Motor neuron (in vitro differentiated cells): Measurements from ENCODE around the gene PRSS16. TPM values are rescaled to one million over a fixed set of nuclear protein-coding genes. Genes with fewer than 3 reads are reported as not detected.

Source experiments
- ATAC-seq, 8 experiments: fragments of 200-7000 bp; cut with Tn5 transposase; replicated peaks in 6 of 8; 2 replicates each; pipeline ENCODE4 v1.8.0; 2021; ENCODE audit warnings: mild to moderate bottlenecking in 8 of 8, moderate library complexity in 8 of 8
- H3K27ac ChIP-seq, 2 donors: fragments of 250-450 bp; sonication (Bioruptor Pico); 2 replicates each; pipeline ENCODE4 v1.9.0; 2021; ENCODE audit warnings: antibody characterized with exemption in 2 of 2, mild to moderate bottlenecking in 2 of 2, moderate library complexity in 1 of 2
- H3K4me1 ChIP-seq, 2 donors: fragments of 250-450 bp; sonication (Bioruptor Pico); replicated peaks in 1 of 2; 2 replicates each; pipeline ENCODE4 v1.6.1; 2021; ENCODE audit warnings: antibody characterized with exemption in 2 of 2, mild to moderate bottlenecking in 2 of 2, moderate library complexity in 1 of 2
- H3K4me3 ChIP-seq, 5 donors: fragments of 250-450 bp; sonication (Bioruptor Pico); 2 replicates each; pipeline ENCODE4 v1.9.0; 2021; ENCODE audit warnings: antibody characterized with exemption in 5 of 5, mild to moderate bottlenecking in 5 of 5, moderate library complexity in 4 of 5
- WGBS, 10 experiments: fragments of 450-650 bp; shearing (Covaris generic); methylation state at CpG; one replicate each; pipeline ENCODE4 v1.0.0; 2022; 5-methylcytosine and 5-hydroxymethylcytosine counted together
- in situ Hi-C, 9 experiments: fragments of 400-800 bp; cut with MboI; loops; one replicate each; pipeline ENCODE4 v1.15.0; 2021; ENCODE audit warnings: low sequenced_read_pairs in 9 of 9, low pct_unique_long_range_greater_than_20kb in 2 of 9; ENCODE audit not compliant: unreplicated experiment in 9 of 9
- total RNA-seq, 8 experiments: library from RNA; unstranded; fragments of 300-600 nt; gene quantifications; 2 replicates each; pipeline versions ENCODE4 v1.2.3 to v1.2.4, GENCODE V29; 2022

PRSS16 gene
- total RNA-seq, 8 experiments from 2014 or later, result 0.21 to 2.1 (median 0.79) TPM

GRCh38 chr6:27280064-27280539 is 32.6 kb downstream of the PRSS16 start:
- H3K4me1 ChIP-seq, result no peaks in the 10 kb centered on the region
- in situ Hi-C loops, result no loop called here
- H3K27ac ChIP-seq, result no peak overlapping the region
- peak in 7 of 8 experiments; percentile 31 to 89 (median 80) for ATAC-seq
- WGBS, 10 experiments, result 0 to 3% (median 1%) methylated on average over 4 to 17 of the region's 17 CpGs
- H3K4me3 ChIP-seq, result peak overlapping the region; percentile 10 to 43 (median 14)

DNA sequence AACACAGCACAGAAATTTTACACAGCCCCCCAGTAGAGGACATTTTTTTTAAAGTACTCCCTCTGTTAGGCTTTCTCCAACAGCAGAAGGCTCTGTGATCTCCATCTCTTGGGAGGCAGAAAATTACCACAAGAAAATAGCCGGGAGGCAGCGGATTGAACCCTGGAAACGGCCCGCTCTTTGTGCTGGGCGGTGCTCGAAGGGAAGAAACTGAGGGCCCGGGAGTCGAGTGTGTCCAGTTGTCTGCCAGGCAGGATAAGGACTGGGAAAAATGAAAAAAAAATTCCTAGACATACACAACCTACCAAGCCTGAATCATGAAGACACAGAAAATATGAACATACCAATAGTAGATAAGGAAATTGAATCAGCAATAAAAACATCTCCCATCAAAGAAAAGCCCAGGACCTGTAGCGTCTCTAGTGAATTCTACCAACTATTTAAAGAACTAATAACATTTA is 33.1 kb downstream of the PRSS16 start:
- in situ Hi-C loops, result no loop called here
- WGBS, 10 experiments, result 0 to 11% (median 0%) methylated on average over 2 to 9 of the region's 9 CpGs; no CpG with 5 or more reads in 1 of the 10 experiments
- ATAC-seq, result peak in 5 of 8 experiments; percentile 24 to 59 (median 34)
- Histone ChIP-seq H3K27ac (no peak overlapping the region), H3K4me3 (peak overlapping the region in 3 of 5 donors; percentile 10 to 43 (median 29)), H3K4me1 (no peaks in the 10 kb centered on the region)

DNA sequence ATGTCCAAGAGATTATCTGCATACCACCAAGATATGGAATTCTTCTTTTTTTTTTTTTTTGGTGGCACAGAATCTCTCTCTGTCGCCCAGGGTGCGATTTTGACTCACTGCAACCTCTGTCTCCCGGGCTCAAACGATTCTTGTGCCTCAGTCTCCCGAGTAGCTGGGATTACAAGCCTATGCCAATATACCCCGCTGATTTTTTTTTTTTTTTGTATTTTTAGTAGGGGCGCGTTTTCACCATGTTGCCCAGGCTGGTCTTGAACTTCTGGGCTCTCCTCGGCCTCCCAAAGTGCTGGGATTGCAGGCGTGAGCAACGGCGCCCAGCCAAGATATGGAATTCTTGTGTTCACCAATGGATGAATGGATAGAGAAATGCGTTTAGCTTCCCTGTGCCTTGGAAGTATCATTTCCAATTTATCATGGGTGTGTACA is 33.6 kb downstream of the PRSS16 start:
- ATAC-seq, result peak in 1 of 8 experiments; percentile 15

GRCh38 chr6:27281569-27281968 is 34.1 kb downstream of the PRSS16 start:
- Histone ChIP-seq H3K27ac (no peak overlapping the region), H3K4me3 (no peak overlapping the region)
- WGBS, 10 experiments, result 10 to 100% (median 33%) methylated on average over 1 of the region's 1 CpG; no CpG with 5 or more reads in 1 of the 10 experiments

More for the DNA sequence above, 33.6 kb downstream of the PRSS16 start:
- Histone ChIP-seq H3K4me3 (peak overlapping the region in 2 of 5 donors; percentile 10 to 43), H3K4me1 (no peaks in the 10 kb centered on the region), H3K27ac (no peak overlapping the region)
- in situ Hi-C loops, result no loop called here
- WGBS, 10 experiments, result 0 to 8% (median 2%) methylated on average over 1 to 12 of the region's 13 CpGs

GRCh38 chr6:27283279-27283678 is 35.8 kb downstream of the PRSS16 start:
- H3K4me3 ChIP-seq, result no peak overlapping the region
- ATAC-seq, result no peak
- no peak overlapping the region for H3K27ac ChIP-seq
- in situ Hi-C loops, result no loop called here
- 1 to 46% (median 18%) methylated on average over 5 to 15 of the region's 16 CpGs for WGBS, 10 experiments
- H3K4me1 ChIP-seq, result no peaks in the 10 kb centered on the region

More at GRCh38 chr6:27281569-27281968, 34.1 kb downstream of the PRSS16 start:
- H3K4me1 ChIP-seq, result no peaks in the 10 kb centered on the region
- no peak for ATAC-seq
- in situ Hi-C loops, result no loop called here

DNA sequence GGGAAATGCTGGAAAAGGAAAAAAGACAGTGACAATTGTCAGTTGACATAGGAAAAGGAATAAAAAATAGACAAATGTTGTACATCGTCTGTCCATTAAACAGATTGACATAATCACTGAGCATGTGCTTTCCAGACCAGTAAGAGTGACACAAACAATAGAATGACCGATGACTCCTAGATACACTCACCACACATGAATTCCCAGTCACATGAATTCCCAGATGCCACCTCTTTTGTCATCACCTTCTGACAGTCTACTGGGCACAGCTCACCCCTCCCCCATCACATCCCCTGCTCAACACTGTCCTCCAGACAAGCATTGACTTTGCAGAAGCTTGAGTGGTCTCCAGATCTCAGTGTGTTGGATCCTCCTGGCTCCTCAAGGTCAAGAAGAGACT is 38.6 kb downstream of the PRSS16 start:
- Histone ChIP-seq H3K4me3 (no peak overlapping the region), H3K4me1 (no peaks in the 10 kb centered on the region), H3K27ac (no peak overlapping the region)
- in situ Hi-C loops, result no loop called here
- no peak for ATAC-seq
- WGBS, 10 experiments, result 25 to 100% (median 58%) methylated on average over 1 to 2 of the region's 2 CpGs; no CpG with 5 or more reads in 1 of the 10 experiments

DNA sequence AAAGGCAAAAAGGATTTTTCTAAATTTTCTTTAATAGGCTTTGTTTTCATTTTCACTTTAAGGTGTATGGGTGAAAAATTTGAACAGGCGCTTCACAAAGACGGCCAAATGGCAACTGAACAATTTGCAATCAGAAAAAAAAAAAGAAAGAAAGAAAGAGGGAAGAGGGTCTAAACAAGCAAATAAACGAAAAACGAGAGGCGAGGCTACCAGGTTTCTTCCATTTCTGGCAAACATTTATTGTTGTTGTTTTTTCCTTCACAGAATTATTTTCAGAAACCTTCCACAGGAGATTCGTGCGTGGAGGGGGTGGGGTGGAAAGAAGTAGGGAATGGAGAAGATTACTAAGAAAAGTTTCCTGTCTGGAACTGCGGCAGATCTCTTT is 40.2 kb downstream of the PRSS16 start:
- in situ Hi-C loops, result no loop called here
- WGBS, 10 experiments, result 0 to 15% (median 7%) methylated on average over 4 to 8 of the region's 8 CpGs

DNA sequence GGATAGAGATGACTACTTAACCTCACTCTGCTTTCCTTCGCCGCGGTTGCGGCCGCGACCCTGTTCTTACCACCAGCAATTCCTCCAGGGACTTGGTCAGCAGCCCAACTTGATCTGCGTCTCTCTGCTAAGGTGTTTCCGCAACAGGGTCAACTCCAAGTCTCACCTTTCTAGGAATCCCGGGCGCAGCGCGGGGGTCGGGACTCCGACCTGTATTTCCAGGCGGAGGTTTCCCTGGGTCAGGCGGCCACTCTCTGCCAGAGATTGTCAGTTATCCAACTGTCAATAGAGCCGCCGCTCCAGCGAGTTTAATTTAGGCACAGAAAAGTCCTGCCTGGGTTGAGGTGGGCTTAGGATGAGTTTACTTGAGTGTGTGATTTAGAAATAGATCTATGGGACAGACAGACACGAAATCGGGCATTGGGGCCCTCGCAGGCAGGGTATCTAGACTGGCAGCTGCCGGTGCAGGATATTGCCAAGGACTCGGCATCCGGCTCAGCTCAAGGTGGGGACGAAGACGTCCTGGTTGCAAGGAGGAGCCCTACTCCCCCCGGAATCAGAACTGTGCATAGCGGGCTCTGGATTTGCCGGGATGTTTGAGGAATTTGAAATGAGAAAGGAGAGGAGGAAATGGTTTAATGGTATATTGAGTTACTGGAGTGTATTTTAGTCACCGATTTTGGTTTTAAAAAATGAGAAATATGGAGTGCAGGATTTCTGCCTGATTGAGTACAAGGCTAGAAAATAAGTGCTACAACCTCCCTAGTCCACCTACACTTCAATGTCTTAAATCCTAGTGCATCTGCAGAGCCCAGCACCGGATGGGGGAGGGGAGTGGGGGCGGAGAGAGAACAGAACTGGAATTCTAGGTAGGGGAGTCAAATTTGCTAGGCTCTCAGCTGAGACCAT is 40.9 kb downstream of the PRSS16 start:
- Histone ChIP-seq H3K4me3 (peak overlapping the region in 1 of 5 donors; percentile 1), H3K4me1 (no peaks in the 10 kb centered on the region), H3K27ac (no peak overlapping the region)
- in situ Hi-C loops, result no loop called here
- 0 to 20% (median 0%) methylated on average over 2 to 18 of the region's 33 CpGs; no CpG with 5 or more reads in 1 of the 10 experiments for WGBS, 10 experiments
- peak in 1 of 8 experiments; percentile 60 for ATAC-seq

More for the DNA sequence above, 40.2 kb downstream of the PRSS16 start:
- H3K4me1 ChIP-seq, result no peaks in the 10 kb centered on the region
- no peak overlapping the region for H3K27ac ChIP-seq
- H3K4me3 ChIP-seq, result peak overlapping the region in 1 of 5 donors; percentile 1
- ATAC-seq, result no peak

- Histone ChIP-seq H3K4me3 (peak overlapping the region in 1 of 5 donors; percentile 13), H3K27ac (no peak overlapping the region), H3K4me1 (no peaks in the 10 kb centered on the region)
- 1 to 13% (median 4%) methylated on average over 10 to 25 of the region's 25 CpGs for WGBS, 10 experiments
- in situ Hi-C loops, result no loop called here
- ATAC-seq, result peak in 4 of 8 experiments; percentile 42 to 66 (median 60)
These were observed 42.8 kb downstream of the PRSS16 start for GRCh38 chr6:27290065-27290849.

- Histone ChIP-seq H3K4me1 (no peaks in the 10 kb centered on the region), H3K4me3 (peak overlapping the region in 1 of 5 donors; percentile 13), H3K27ac (no peak overlapping the region)
- WGBS, 10 experiments, result 0 to 29% (median 2%) methylated on average over 1 to 10 of the region's 10 CpGs; no CpG with 5 or more reads in 2 of the 10 experiments
- ATAC-seq, result no peak
- in situ Hi-C loops, result no loop called here
These were observed 43.3 kb downstream of the PRSS16 start for GRCh38 chr6:27290850-27291208.

- peak overlapping the region in 1 of 5 donors; percentile 16 for H3K4me3 ChIP-seq
- in situ Hi-C loops, result no loop called here
These were observed 46.1 kb downstream of the PRSS16 start for GRCh38 chr6:27293436-27294098.

DNA sequence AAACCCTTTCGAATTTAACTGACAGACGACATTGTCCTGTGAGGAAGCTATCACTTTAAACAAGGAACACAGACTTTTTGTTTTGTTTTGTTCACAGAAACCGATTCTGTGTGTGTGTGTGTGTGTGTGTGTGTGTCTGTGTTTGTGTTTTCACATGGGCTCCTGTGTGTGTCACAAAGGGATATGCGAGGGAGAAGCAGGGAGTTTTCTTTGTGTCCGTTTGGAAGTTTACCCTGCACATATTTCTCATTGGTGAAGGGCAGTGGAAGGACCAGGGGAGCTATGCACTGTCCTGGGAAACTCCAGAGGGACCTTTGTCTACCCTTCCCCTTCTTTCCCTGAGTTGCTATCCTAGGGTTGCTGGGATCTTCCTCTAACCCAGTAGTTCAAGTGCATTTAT is 46.9 kb downstream of the PRSS16 start:
- Histone ChIP-seq H3K27ac (no peak overlapping the region), H3K4me3 (peak overlapping the region in 1 of 5 donors; percentile 5), H3K4me1 (peaks cover 0 to 5% of the 10 kb centered on the region in 2 donors)
- no peak for ATAC-seq
- WGBS, 10 experiments, result 3 to 83% (median 5%) methylated on average over 1 to 5 of the region's 5 CpGs; no CpG with 5 or more reads in 4 of the 10 experiments
- in situ Hi-C loops, result no loop called here

More at GRCh38 chr6:27293436-27294098, 46.1 kb downstream of the PRSS16 start:
- Histone ChIP-seq H3K4me1 (peaks cover 0 to 5% of the 10 kb centered on the region in 2 donors), H3K27ac (no peak overlapping the region)
- peak in 5 of 8 experiments; percentile 9 to 41 (median 29) for ATAC-seq
- WGBS, 10 experiments, result 2 to 29% (median 14%) methylated on average over 4 to 28 of the region's 28 CpGs
